ENCODE measurements around the gene ZC3H4. TPM values are rescaled to one million over a fixed set of nuclear protein-coding genes. Genes with fewer than 3 reads are reported as not detected.
A peak's percentile ranks its signal among the peaks of the same experiment; 100 is the strongest.

The ZC3H4 gene
- total and polyA plus RNA-seq, 10 of the 15 experiments (the other 5 are each of a cell fraction or from before 2014, with no cell fraction given): 5.1 to 86.3 (median 15.5) TPM

DNA sequence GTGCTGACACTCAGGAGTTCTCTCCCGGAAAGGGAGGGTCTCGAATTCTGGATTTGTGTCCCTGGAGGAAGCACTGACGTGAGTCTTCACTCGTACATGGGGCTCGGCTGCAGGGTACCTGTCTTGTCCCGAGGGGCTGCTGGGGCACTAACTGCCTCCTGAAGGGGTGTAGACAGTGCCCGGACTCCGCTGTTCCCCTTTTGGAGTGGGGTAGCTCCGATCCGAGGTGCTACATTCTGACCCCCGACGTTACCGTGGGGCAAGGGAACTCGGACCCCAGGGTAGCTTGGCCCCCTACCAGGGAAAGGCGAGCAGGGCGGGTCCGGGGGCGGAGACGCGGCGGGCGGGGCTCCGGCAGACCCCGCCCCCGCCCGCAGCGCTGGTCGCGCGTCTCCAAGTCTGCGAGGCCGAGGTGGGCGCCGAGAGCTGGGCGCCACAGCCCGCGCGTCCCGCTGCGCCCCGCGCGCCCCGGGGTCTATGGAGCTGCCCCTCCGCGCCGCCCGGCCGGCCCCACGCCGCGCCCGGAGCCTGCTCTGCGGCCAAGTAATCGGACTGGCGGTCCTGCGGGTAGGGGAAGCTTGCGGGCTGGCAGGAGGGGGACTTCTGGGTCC, 94.0 kb downstream of the ZC3H4 start, which contains the start of gene NPAS1:
Gene NPAS1, plus strand, starts transcription at position 407 of the 611 bp plus-strand sequence. CDS start 1,211 bp downstream, outside the sequence.
- Histone ChIP-seq H3K4me2 (ENCODE audit: control insufficient read depth, insufficient read depth) (peak within 1 kb of the TSS; percentile 25), H3K36me3 (ENCODE audit: control insufficient read depth in 2 of 2, insufficient read depth in 2 of 2, low read length in 1 of 2) (no peaks in the 10 kb centered on the region), H3K4me1 (ENCODE audit: control insufficient read depth, insufficient read depth, low read length) (no peaks in the 10 kb centered on the region), H3K27me3 (replicated peaks in 1 of 2; ENCODE audit: control insufficient read depth in 2 of 2, insufficient read depth in 2 of 2, low read length in 1 of 2) (peaks cover 10 to 28% of the 10 kb centered on the region in 2 experiments), H2AFZ (ENCODE audit: control insufficient read depth, low read depth, low read length) (no peak within 1 kb of the TSS), H3K27ac (ENCODE audit: control insufficient read depth, insufficient read depth) (no peak within 1 kb of the TSS), H3K4me3 (no peak within 1 kb of the TSS), H4K20me1 (ENCODE audit: control insufficient read depth, insufficient read depth) (peaks cover 3% of the 10 kb centered on the region; the same call in 1 of the 2 replicates), H3K9ac (ENCODE audit: control insufficient read depth, insufficient read depth, low read length) (no peak within 1 kb of the TSS), H3K79me2 (ENCODE audit: control insufficient read depth, insufficient read depth, low read length) (no peaks in the 10 kb centered on the region), H3K9me3 (replicated peaks; ENCODE audit: control insufficient read depth, insufficient read depth, low read length) (no peaks in the 10 kb centered on the region)
- no TSS peak for BruUV-seq (replicated peaks)
- ChIA-PET RAD21 (ENCODE audit: unreplicated experiment) (no interaction called here), CTCF (interaction anchor here (1.8 kb wide), 1 partner anchor 17 kb away, joined by 6 read pairs; no protein-coding TSS in a partner anchor), SMC1A (ENCODE audit: uncharacterized antibody, unreplicated experiment) (no interaction called here), POLR2A (no interaction called here)
- no peak for FAIRE-seq
- in situ Hi-C loops (cut with MboI): no loop called here
- WGBS (ENCODE audit: insufficient coverage, insufficient replicate concordance, low lambda C conversion rate, missing lambda C conversion rate): 12% methylated on average over 41 of the region's 58 CpGs
- TF ChIP-seq RCOR1 (conservative IDR thresholded peaks at IDR 0.05; ENCODE audit: low read depth, low read length) (no peak), RUNX3 (IDR thresholded peaks at IDR 0.05; ENCODE audit: low read length) (no peak), EGR1 (IDR thresholded peaks at IDR 0.05; ENCODE audit: borderline replicate concordance in 1 of 2, low read depth in 2 of 2, low read length in 2 of 2) (0 out of 3 replicates have a peak, but pooled peaks of 1 of the 2 experiments have one; percentile 17), SREBF2 (IDR thresholded peaks at IDR 0.05; ENCODE audit: low read length) (no peak)
- intact Hi-C loops (cut with micrococcal nuclease; ENCODE audit: unreplicated experiment): no loop called here
- DNase-seq (ENCODE audit: low read depth, low spot score): no peak
- no peak for ATAC-seq

DNA sequence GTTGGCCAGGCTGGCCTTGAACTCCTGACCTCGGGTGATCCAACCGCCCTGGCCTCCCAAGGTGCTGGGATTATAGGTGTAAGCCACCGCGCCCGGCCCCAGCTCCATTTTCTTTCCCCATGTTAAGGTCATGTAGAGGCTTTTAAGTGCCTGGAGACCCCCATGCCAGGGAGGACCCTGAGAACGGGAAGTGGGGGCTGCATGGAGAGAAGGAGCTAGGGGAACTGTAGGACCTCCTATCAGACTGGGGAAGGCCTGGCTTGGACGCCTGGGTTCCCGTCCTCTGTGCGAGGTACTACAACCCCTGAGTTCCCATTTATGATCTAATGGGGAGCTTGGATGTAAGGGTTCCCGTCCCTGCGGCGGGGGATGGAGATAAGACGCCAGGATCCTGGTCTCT, 94.7 kb downstream of the ZC3H4 start:
- 40% methylated on average over 13 of the region's 13 CpGs for WGBS (ENCODE audit: insufficient coverage, insufficient replicate concordance, low lambda C conversion rate, missing lambda C conversion rate)
- no TSS peak for BruUV-seq (replicated peaks)
- POLR2A ChIA-PET: no interaction called here
- peaks cover 10 to 28% of the 10 kb centered on the region in 2 experiments for H3K27me3 ChIP-seq (replicated peaks in 1 of 2; ENCODE audit: control insufficient read depth in 2 of 2, insufficient read depth in 2 of 2, low read length in 1 of 2)
- in situ Hi-C loops (cut with MboI) (no loop called here), intact Hi-C loops (cut with micrococcal nuclease; ENCODE audit: unreplicated experiment) (no loop called here)
- CTCF ChIA-PET: interaction anchor here (1.2 to 1.8 kb wide), 3 partner anchors 17 to 178 kb away, joined by 3 to 6 read pairs (median 3); no protein-coding TSS in a partner anchor
- no peak overlapping the region for H3K27ac ChIP-seq (ENCODE audit: control insufficient read depth, insufficient read depth)
- ATAC-seq (no peak), DNase-seq (ENCODE audit: low read depth, low spot score) (no peak), FAIRE-seq (no peak)
- SMC1A ChIA-PET (ENCODE audit: uncharacterized antibody, unreplicated experiment): no interaction called here
- H3K4me3 ChIP-seq: no peak overlapping the region
- H3K4me2 ChIP-seq (ENCODE audit: control insufficient read depth, insufficient read depth): no peak overlapping the region
- no peaks in the 10 kb centered on the region for H3K4me1 ChIP-seq (ENCODE audit: control insufficient read depth, insufficient read depth, low read length)
- H3K79me2 ChIP-seq (ENCODE audit: control insufficient read depth, insufficient read depth, low read length): no peaks in the 10 kb centered on the region
- H3K36me3 ChIP-seq (ENCODE audit: control insufficient read depth in 2 of 2, insufficient read depth in 2 of 2, low read length in 1 of 2): no peaks in the 10 kb centered on the region
- H3K9ac ChIP-seq (ENCODE audit: control insufficient read depth, insufficient read depth, low read length): no peak overlapping the region
- H2AFZ ChIP-seq (ENCODE audit: control insufficient read depth, low read depth, low read length): no peak overlapping the region
- no peaks in the 10 kb centered on the region for H3K9me3 ChIP-seq (replicated peaks; ENCODE audit: control insufficient read depth, insufficient read depth, low read length)
- H4K20me1 ChIP-seq (ENCODE audit: control insufficient read depth, insufficient read depth): peaks cover 3% of the 10 kb centered on the region; the same call in 1 of the 2 replicates
- RAD21 ChIA-PET (ENCODE audit: unreplicated experiment): no interaction called here
- TF ChIP-seq, protein P1, sequence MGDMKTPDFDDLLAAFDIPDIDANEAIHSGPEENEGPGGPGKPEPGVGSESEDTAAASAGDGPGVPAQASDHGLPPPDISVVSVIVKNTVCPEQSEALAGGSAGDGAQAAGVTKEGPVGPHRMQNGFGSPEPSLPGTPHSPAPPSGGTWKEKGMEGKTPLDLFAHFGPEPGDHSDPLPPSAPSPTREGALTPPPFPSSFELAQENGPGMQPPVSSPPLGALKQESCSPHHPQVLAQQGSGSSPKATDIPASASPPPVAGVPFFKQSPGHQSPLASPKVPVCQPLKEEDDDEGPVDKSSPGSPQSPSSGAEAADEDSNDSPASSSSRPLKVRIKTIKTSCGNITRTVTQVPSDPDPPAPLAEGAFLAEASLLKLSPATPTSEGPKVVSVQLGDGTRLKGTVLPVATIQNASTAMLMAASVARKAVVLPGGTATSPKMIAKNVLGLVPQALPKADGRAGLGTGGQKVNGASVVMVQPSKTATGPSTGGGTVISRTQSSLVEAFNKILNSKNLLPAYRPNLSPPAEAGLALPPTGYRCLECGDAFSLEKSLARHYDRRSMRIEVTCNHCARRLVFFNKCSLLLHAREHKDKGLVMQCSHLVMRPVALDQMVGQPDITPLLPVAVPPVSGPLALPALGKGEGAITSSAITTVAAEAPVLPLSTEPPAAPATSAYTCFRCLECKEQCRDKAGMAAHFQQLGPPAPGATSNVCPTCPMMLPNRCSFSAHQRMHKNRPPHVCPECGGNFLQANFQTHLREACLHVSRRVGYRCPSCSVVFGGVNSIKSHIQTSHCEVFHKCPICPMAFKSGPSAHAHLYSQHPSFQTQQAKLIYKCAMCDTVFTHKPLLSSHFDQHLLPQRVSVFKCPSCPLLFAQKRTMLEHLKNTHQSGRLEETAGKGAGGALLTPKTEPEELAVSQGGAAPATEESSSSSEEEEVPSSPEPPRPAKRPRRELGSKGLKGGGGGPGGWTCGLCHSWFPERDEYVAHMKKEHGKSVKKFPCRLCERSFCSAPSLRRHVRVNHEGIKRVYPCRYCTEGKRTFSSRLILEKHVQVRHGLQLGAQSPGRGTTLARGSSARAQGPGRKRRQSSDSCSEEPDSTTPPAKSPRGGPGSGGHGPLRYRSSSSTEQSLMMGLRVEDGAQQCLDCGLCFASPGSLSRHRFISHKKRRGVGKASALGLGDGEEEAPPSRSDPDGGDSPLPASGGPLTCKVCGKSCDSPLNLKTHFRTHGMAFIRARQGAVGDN (IDR thresholded peaks at IDR 0.05): no peak
- TF ChIP-seq SIN3A (IDR thresholded peaks at IDR 0.05; ENCODE audit: low read depth, low read length) (no peak), ZNF384 (IDR thresholded peaks at IDR 0.05; ENCODE audit: borderline replicate concordance, low read depth, low read length) (no peak), RAD51 (IDR thresholded peaks at IDR 0.05) (no peak), HCFC1 (IDR thresholded peaks at IDR 0.05; ENCODE audit: low read length) (no peak), JUNB (IDR thresholded peaks at IDR 0.05) (no peak), ZSCAN29 (IDR thresholded peaks at IDR 0.05) (no peak)

Data from GM12878 (cell line).